Bronchial epithelial cell (primary cell): ENCODE data around the gene SCYGR3. TPM values are rescaled to one million over a fixed set of nuclear protein-coding genes. Genes with fewer than 3 reads are reported as not detected.

Experiments used
- DNase-seq: peaks from one replicate; pipeline ENCODE4 v3.0.0-alpha.2; 2010; ENCODE audit warnings: low read depth
- FAIRE-seq: peaks from 2 replicates; lab custom pipeline; 2011; peaks lifted over from hg19 to GRCh38; lab: Jason Lieb, UNC
- H3K27me3 ChIP-seq: 2 replicates; pipeline ENCODE4 v1.5.1; 2011; ENCODE audit warnings: low read length; ENCODE audit not compliant: control insufficient read depth, insufficient read depth
- H3K36me3 ChIP-seq: 2 replicates; pipeline ENCODE4 v1.5.1; 2011; ENCODE audit warnings: low read length; ENCODE audit not compliant: control insufficient read depth, insufficient read depth
- H3K4me3 ChIP-seq: 2 replicates; pipeline ENCODE4 v1.5.1; 2011; ENCODE audit warnings: mild to moderate bottlenecking, low read depth, low read length, control low read depth
- CTCF ChIP-seq: IDR thresholded peaks from 2 replicates; pipeline ENCODE4 v1.5.1; 2011; ENCODE audit warnings: mild to moderate bottlenecking, moderate library complexity, low read length, control low read depth, inconsistent platforms; ENCODE audit not compliant: insufficient read depth, severe bottlenecking
- total RNA-seq: library from RNA; depleted of rRNA; stranded (reverse); fragments of >200 nt; gene quantifications from 2 replicates; pipeline ENCODE4 v1.2.1, GENCODE V29; 2014

Gene SCYGR3
- total RNA-seq, 1 donor from 2014 or later: not detected

- FAIRE-seq (no peak), DNase-seq (no peak)
- H3K4me3 ChIP-seq: no peak overlapping the region
- TF ChIP-seq CTCF: no peak
- no peaks in the 10 kb centered on the region for H3K36me3 ChIP-seq
- no peaks in the 10 kb centered on the region for H3K27me3 ChIP-seq
Observed at GRCh38 chr2:227576812-227577211, 37.8 kb downstream of the SCYGR3 start.

GRCh38 chr2:227576110-227576509 lies 38.5 kb downstream of the SCYGR3 start:
- Histone ChIP-seq H3K27me3 (no peaks in the 10 kb centered on the region), H3K36me3 (no peaks in the 10 kb centered on the region), H3K4me3 (no peak overlapping the region)
- TF ChIP-seq CTCF: no peak
- peak; percentile 12 for DNase-seq
- FAIRE-seq: no peak

- FAIRE-seq: no peak
Observed at GRCh38 chr2:227570615-227571014, 44.0 kb downstream of the SCYGR3 start.

GRCh38 chr2:227568852-227569169 lies 45.8 kb downstream of the SCYGR3 start:
- no peak for DNase-seq
- Histone ChIP-seq H3K36me3 (no peaks in the 10 kb centered on the region), H3K27me3 (no peaks in the 10 kb centered on the region), H3K4me3 (no peak overlapping the region)
- no peak for FAIRE-seq
- TF ChIP-seq CTCF: no peak

More at GRCh38 chr2:227570615-227571014, 44.0 kb downstream of the SCYGR3 start:
- H3K4me3 ChIP-seq: no peak overlapping the region
- H3K27me3 ChIP-seq: no peaks in the 10 kb centered on the region
- DNase-seq: no peak
- no peak for TF ChIP-seq CTCF
- H3K36me3 ChIP-seq: no peaks in the 10 kb centered on the region

DNA sequence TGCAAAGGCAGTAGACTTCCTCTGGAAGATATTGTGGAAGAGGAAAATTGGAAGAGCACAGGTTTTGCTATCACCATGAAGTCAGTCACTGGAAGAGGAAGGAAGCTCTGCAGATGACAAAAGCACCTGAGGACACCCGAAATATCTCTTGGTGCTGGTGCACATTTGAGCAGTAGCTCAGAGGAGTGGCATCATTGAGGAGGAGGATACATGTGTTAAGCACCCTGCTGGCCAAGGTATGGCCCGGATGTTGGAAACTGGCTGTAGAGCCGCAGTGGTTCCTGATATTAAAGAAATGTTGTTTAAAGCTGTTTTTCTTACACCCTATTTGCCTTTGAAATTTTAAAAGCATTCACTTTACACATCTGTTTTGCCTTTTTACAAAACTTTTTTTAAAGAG lies 48.6 kb downstream of the SCYGR3 start:
- no peak for TF ChIP-seq CTCF
- no peak for DNase-seq
- Histone ChIP-seq H3K4me3 (no peak overlapping the region), H3K36me3 (no peaks in the 10 kb centered on the region), H3K27me3 (no peaks in the 10 kb centered on the region)
- FAIRE-seq: no peak

DNA sequence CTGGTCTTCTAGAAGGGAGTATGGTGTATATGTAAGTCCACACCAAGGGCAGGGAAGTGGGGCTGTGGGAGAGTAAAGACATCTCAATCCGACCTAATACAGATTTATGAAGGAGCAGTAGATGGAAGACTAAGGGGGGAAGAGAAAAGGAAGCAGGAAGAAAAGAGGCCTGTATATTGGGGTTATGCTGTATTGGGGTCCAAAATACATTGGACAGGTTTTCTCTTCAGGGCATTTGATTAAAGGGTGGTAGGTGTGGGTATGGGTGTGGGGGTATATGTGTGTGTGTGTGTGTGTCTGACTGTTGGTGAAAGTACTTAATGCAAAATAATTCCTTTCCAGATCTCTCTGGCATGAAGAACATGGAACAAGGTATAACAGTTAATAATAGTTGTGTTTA lies 49.6 kb downstream of the SCYGR3 start:
- FAIRE-seq (no peak), DNase-seq (no peak)
- no peaks in the 10 kb centered on the region for H3K36me3 ChIP-seq
- H3K27me3 ChIP-seq: no peaks in the 10 kb centered on the region
- no peak for TF ChIP-seq CTCF
- no peak overlapping the region for H3K4me3 ChIP-seq
